H9 (cell line): ENCODE data around the gene NCAN. TPM values are rescaled to one million over a fixed set of nuclear protein-coding genes. Genes with fewer than 3 reads are reported as not detected.

Experiments used
- DNase-seq: peaks from one replicate; pipeline ENCODE4 v3.0.0-alpha.2; 2017
- H2AFZ ChIP-seq: one replicate; pipeline ENCODE4 v1.6.1; 2013; ENCODE audit warnings: mild to moderate bottlenecking, low read length, control low read depth, moderate library complexity
- H2AK5ac ChIP-seq: 2 replicates; pipeline ENCODE4 v1.6.1; 2013; ENCODE audit warnings: low read length, control low read depth, mixed read lengths; ENCODE audit not compliant: insufficient read length
- H2BK120ac ChIP-seq: one replicate; pipeline ENCODE4 v1.6.1; 2013; ENCODE audit warnings: low read depth, mild to moderate bottlenecking, low read length, control low read depth, inconsistent platforms; ENCODE audit not compliant: poor library complexity, severe bottlenecking
- H2BK12ac ChIP-seq: 2 replicates; pipeline ENCODE4 v1.6.1; 2013; ENCODE audit warnings: low read length, control low read depth, mixed read lengths, low read depth; ENCODE audit not compliant: insufficient read length
- H2BK15ac ChIP-seq: 2 replicates; pipeline ENCODE4 v1.6.1; 2013; ENCODE audit warnings: low read depth, low read length, control low read depth
- H2BK20ac ChIP-seq: one replicate; pipeline ENCODE4 v1.6.1; 2013; ENCODE audit warnings: low read depth, mild to moderate bottlenecking, low read length, control low read depth, inconsistent platforms; ENCODE audit not compliant: poor library complexity, severe bottlenecking
- H2BK5ac ChIP-seq: 2 replicates; pipeline ENCODE4 v1.6.1; 2013; ENCODE audit warnings: low read length, control low read depth, mixed read lengths; ENCODE audit not compliant: insufficient read length
- H3K14ac ChIP-seq: 2 replicates; pipeline ENCODE4 v1.6.1; 2013; ENCODE audit warnings: low read length, control low read depth; ENCODE audit not compliant: insufficient read depth
- H3K18ac ChIP-seq: 2 replicates; pipeline ENCODE4 v1.6.1; 2013; ENCODE audit warnings: low read depth, mild to moderate bottlenecking, mixed read lengths, low read length, control low read depth; ENCODE audit not compliant: insufficient read length
- H3K23ac ChIP-seq: 2 replicates; pipeline ENCODE4 v1.6.1; 2013; ENCODE audit warnings: low read length, control low read depth, mixed read lengths, low read depth; ENCODE audit not compliant: insufficient read length
- H3K23me2 ChIP-seq: 2 replicates; pipeline ENCODE4 v1.6.1; 2013; ENCODE audit warnings: low read depth, mild to moderate bottlenecking, mixed read lengths, low read length, control low read depth; ENCODE audit not compliant: insufficient read length, poor library complexity, severe bottlenecking
- H3K27ac ChIP-seq: 2 replicates; pipeline ENCODE4 v1.5.1; 2013; ENCODE audit warnings: low read length, control low read depth, mixed read lengths, low read depth; ENCODE audit not compliant: insufficient read length
- H3K27me3 ChIP-seq: 2 replicates; pipeline ENCODE4 v1.6.1; 2013; ENCODE audit warnings: low read length, control low read depth, inconsistent platforms; ENCODE audit not compliant: insufficient read depth
- H3K4ac ChIP-seq: 2 replicates; pipeline ENCODE4 v1.6.1; 2013; ENCODE audit warnings: low read depth, mild to moderate bottlenecking, control low read depth, inconsistent platforms, low read length, moderate library complexity
- H3K4me1 ChIP-seq: 2 replicates; pipeline ENCODE4 v1.6.1; 2013; ENCODE audit warnings: low read length, control low read depth, inconsistent platforms; ENCODE audit not compliant: insufficient read depth
- H3K4me2 ChIP-seq: 2 replicates; pipeline ENCODE4 v1.6.1; 2013; ENCODE audit warnings: low read length, control low read depth, mixed read lengths; ENCODE audit not compliant: insufficient read length, insufficient read depth
- H3K56ac ChIP-seq: 2 replicates; pipeline ENCODE4 v1.6.1; 2013; ENCODE audit warnings: low read depth, mild to moderate bottlenecking, mixed read lengths, low read length, control low read depth; ENCODE audit not compliant: insufficient read length
- H3K79me1 ChIP-seq: 2 replicates; pipeline ENCODE4 v1.6.1; 2013; ENCODE audit warnings: low read depth, mild to moderate bottlenecking, moderate library complexity, low read length, control low read depth, inconsistent platforms; ENCODE audit not compliant: insufficient read depth, poor library complexity, severe bottlenecking
- H3K79me2 ChIP-seq: 2 replicates; pipeline ENCODE4 v1.6.1; 2013; ENCODE audit warnings: low read length, control low read depth, inconsistent platforms; ENCODE audit not compliant: insufficient read depth
- H3K9ac ChIP-seq: 2 replicates; pipeline ENCODE4 v1.6.1; 2013; ENCODE audit warnings: low read length, control low read depth, mixed read lengths; ENCODE audit not compliant: insufficient read length; ENCODE audit errors: extremely low read depth
- H3K9me3 ChIP-seq: one replicate; pipeline ENCODE4 v1.6.1; 2013; ENCODE audit warnings: low read depth, low read length, inconsistent platforms; ENCODE audit not compliant: control insufficient read depth
- H3T11ph ChIP-seq: one replicate; pipeline ENCODE4 v1.6.1; 2013; ENCODE audit warnings: mild to moderate bottlenecking, low read length, control low read depth, inconsistent platforms
- H4K20me1 ChIP-seq: one replicate; pipeline ENCODE4 v1.6.1; 2013; ENCODE audit not compliant: control insufficient read depth, insufficient read length, insufficient read depth
- H4K5ac ChIP-seq: 2 replicates; pipeline ENCODE4 v1.6.1; 2013; ENCODE audit warnings: low read depth, mild to moderate bottlenecking, mixed read lengths, low read length, control low read depth; ENCODE audit not compliant: insufficient read length
- H4K8ac ChIP-seq: replicated peaks from 2 replicates; pipeline ENCODE4 v1.6.1; 2013; ENCODE audit warnings: low read length, control low read depth, mixed read lengths, low read depth; ENCODE audit not compliant: insufficient read length
- H4K91ac ChIP-seq: 2 replicates; pipeline ENCODE4 v1.6.1; 2013; ENCODE audit warnings: low read depth, mild to moderate bottlenecking, moderate library complexity, mixed read lengths, low read length, control low read depth; ENCODE audit not compliant: insufficient read length
- H3K27ac Mint-ChIP-seq, 3 experiments: 2 replicates in 2 of 3; 3 replicates in 1 of 3; pipeline ENCODE4 v1.8.0; 2020 to 2021; ENCODE audit warnings: mixed read lengths in 3 of 3, mild to moderate bottlenecking in 1 of 3, moderate library complexity in 1 of 3
- H3K27me3 Mint-ChIP-seq: 2 replicates; pipeline ENCODE4 v1.8.0; 2021; ENCODE audit warnings: low read depth, mild to moderate bottlenecking, moderate library complexity, mixed read lengths
- H3K36me3 Mint-ChIP-seq, 3 experiments: 2 replicates in 2 of 3; 3 replicates in 1 of 3; pipeline ENCODE4 v1.8.0; 2020 to 2021; ENCODE audit warnings: low read depth in 3 of 3, mixed read lengths in 3 of 3; ENCODE audit not compliant: insufficient read depth in 1 of 3
- H3K4me1 Mint-ChIP-seq, 2 experiments: 2 replicates each; pipeline ENCODE4 v1.8.0; 2020; ENCODE audit warnings: mixed read lengths in 2 of 2
- H3K4me3 Mint-ChIP-seq, 2 experiments: 2 replicates in 1 of 2; 3 replicates in 1 of 2; pipeline ENCODE4 v1.8.0; 2020 to 2021; ENCODE audit warnings: mild to moderate bottlenecking in 2 of 2, mixed read lengths in 2 of 2, moderate library complexity in 1 of 2
- H3K9me3 Mint-ChIP-seq, 2 experiments: 2 replicates in 1 of 2; 3 replicates in 1 of 2; pipeline ENCODE4 v1.8.0; 2020; ENCODE audit warnings: mild to moderate bottlenecking in 2 of 2, mixed read lengths in 2 of 2, moderate library complexity in 1 of 2
- CTCF ChIP-seq: fragments of 200-600 bp; sonication (generic); conservative IDR thresholded peaks from 3 replicates; pipeline ENCODE4 v1.8.0; 2021; ENCODE audit warnings: antibody characterized with exemption, mild to moderate bottlenecking
- WGBS: extraction: QIAGEN DNeasy Blood & Tissue Kit; methylation state at CpG from one replicate; pipeline ENCODE4 v1.1.7; 2013; ENCODE audit warnings: missing lambda C conversion rate, low lambda C conversion rate, mixed read lengths; ENCODE audit not compliant: insufficient read length; ENCODE audit errors: extremely low coverage; 5-methylcytosine and 5-hydroxymethylcytosine counted together
- total RNA-seq: library from RNA; stranded (reverse); gene quantifications from 2 replicates; pipeline ENCODE4 v1.2.1, GENCODE V29; 2021

NCAN gene
- total RNA-seq, 1 experiment from 2014 or later: 1.6 TPM

- WGBS: no CpG with 5 or more reads among the region's 12 CpGs
- H4K91ac ChIP-seq: no peak overlapping the region
- H3K27me3 Mint-ChIP-seq: no peaks in the 10 kb centered on the region
These were observed 88.9 kb downstream of the NCAN start for GRCh38 chr19:19300613-19301012.

More at GRCh38 chr19:19300613-19301012, 88.9 kb downstream of the NCAN start:
- no peak overlapping the region for H3K4ac ChIP-seq
- H3K79me1 ChIP-seq: no peaks in the 10 kb centered on the region
- DNase-seq: no peak
- H3K18ac ChIP-seq: no peak overlapping the region
- H2BK12ac ChIP-seq: no peak overlapping the region
- no peaks in the 10 kb centered on the region for H3K9me3 ChIP-seq
- no peak overlapping the region for H2AFZ ChIP-seq
- no peak overlapping the region for H3K27ac ChIP-seq
- H3K14ac ChIP-seq: no peak overlapping the region
- H3T11ph ChIP-seq: no peak overlapping the region
- no peaks in the 10 kb centered on the region for H3K27me3 ChIP-seq
- no peak overlapping the region for H3K4me3 Mint-ChIP-seq
- H3K56ac ChIP-seq: no peak overlapping the region
- no peak overlapping the region for H2BK15ac ChIP-seq
- no peak overlapping the region for H2BK5ac ChIP-seq
- no peaks in the 10 kb centered on the region for H3K79me2 ChIP-seq
- TF ChIP-seq CTCF: no peak
- H2BK20ac ChIP-seq: no peak overlapping the region
- H3K23me2 ChIP-seq: no peaks in the 10 kb centered on the region
- no peak overlapping the region for H2BK120ac ChIP-seq
- no peaks in the 10 kb centered on the region for H3K4me1 ChIP-seq
- H4K5ac ChIP-seq: no peak overlapping the region
- H3K23ac ChIP-seq: no peak overlapping the region
- H4K20me1 ChIP-seq: no peaks in the 10 kb centered on the region
- H3K36me3 Mint-ChIP-seq: peaks cover 17 to 64% (median 54%) of the 10 kb centered on the region in 3 experiments
- no peak overlapping the region for H3K9ac ChIP-seq
- no peak overlapping the region for H4K8ac ChIP-seq
- H3K9me3 Mint-ChIP-seq: no peaks in the 10 kb centered on the region
- H3K27ac Mint-ChIP-seq: no peak overlapping the region; a peak in 1 of 7 replicates
- H3K4me2 ChIP-seq: no peak overlapping the region
- no peak overlapping the region for H2AK5ac ChIP-seq
- H3K4me1 Mint-ChIP-seq: no peaks in the 10 kb centered on the region

Other genes with a start within 250 kb of the NCAN start
- 95.2 and 102 TPM in 2 replicates for gene SUGP2, start 178.4 kb upstream of the NCAN start, total RNA-seq
- gene ARMC6, start 178.4 kb upstream of the NCAN start, total RNA-seq: 66.5 and 69.0 TPM in 2 replicates
- gene SLC25A42, start 148.0 kb upstream of the NCAN start, total RNA-seq: 3.6 and 3.7 TPM in 2 replicates
- gene TMEM161A, start 73.5 kb upstream of the NCAN start, total RNA-seq: 40.9 and 41.7 TPM in 2 replicates
- 1.3 TPM in 2 replicates for gene MEF2B, start 41.7 kb upstream of the NCAN start, total RNA-seq
- gene BORCS8, start 19.8 kb upstream of the NCAN start, total RNA-seq: 20.4 and 21.7 TPM in 2 replicates
- 78.9 and 81.8 TPM in 2 replicates for gene RFXANK, start 19.7 kb upstream of the NCAN start, total RNA-seq
- 30.7 and 31.7 TPM in 2 replicates for gene NR2C2AP, start 8.5 kb upstream of the NCAN start, total RNA-seq
- gene TM6SF2, start 61.3 kb downstream of the NCAN start, total RNA-seq: 3.2 and 3.5 TPM in 2 replicates
- 99.7 and 103 TPM in 2 replicates for gene SUGP1, start 108.6 kb downstream of the NCAN start, total RNA-seq
- 48.4 and 55.3 TPM in 2 replicates for gene MAU2, start 108.9 kb downstream of the NCAN start, total RNA-seq
- 189 and 198 TPM in 2 replicates for gene GATAD2A, start 193.7 kb downstream of the NCAN start, total RNA-seq